ENCODE data around the gene RAB35.

The RAB35 gene

GRCh38 chr12:120116441-120116791 is at the start of gene RAB35:
Gene RAB35, minus strand, starts transcription at chr12:120116753. Its CDS starts 103 bp downstream, at chr12:120116650.
- H3K4me3 ChIP-seq (ENCODE audit: low read depth, low read length) = peak within 1 kb of the TSS; percentile 80
- DNase-seq (ENCODE audit: low read depth) = peak; percentile 70

GRCh38 chr12:120164293-120164692 is 47.7 kb upstream of the RAB35 start:
- DNase-seq (ENCODE audit: low read depth) = no peak
- H3K4me3 ChIP-seq (ENCODE audit: low read depth, low read length) = no peak overlapping the region

DNA sequence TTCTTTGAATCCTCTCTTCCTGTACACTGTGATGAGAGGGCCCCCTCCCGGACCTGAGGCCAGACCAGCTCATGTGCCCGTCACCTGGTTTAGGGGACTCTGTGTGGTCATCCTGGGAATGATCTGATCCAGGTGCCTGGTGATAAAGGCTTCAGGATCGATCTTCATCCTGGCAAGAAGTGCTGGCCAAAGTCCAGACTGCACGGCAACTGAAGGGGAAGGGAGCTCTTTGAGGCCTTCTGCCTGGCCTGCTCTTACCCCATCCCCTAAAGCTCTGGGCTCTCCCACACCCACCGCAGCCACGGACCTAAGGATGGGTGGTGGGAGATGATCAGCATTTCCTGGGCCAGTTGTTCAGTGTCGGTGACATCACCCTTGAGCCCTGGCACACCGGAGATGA is 46.2 kb upstream of the RAB35 start:
- no peak overlapping the region for H3K4me3 ChIP-seq (ENCODE audit: low read depth, low read length)
- no peak for DNase-seq (ENCODE audit: low read depth)

DNA sequence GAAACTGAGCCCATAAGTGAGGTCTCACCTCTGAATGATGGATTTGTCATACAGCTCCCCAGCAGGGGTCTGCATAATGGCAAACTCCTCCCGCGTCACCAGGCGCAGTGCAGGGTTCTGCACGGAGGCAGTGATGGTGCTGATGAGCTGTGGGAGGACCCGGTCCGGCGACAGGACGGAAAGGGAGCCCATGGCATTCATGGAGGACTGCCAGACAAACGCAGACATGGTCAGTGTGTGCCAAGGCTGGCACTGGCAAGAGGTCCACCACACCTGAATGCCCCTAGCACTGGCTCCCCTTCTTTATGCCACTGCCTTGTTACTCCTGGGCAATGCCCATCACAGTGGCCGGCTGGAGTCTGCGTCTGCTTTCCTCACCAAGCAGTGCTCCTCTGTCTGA is 45.3 kb upstream of the RAB35 start:
- no peak for DNase-seq (ENCODE audit: low read depth)
- no peak overlapping the region for H3K4me3 ChIP-seq (ENCODE audit: low read depth, low read length)

GRCh38 chr12:120159509-120160237 is 43.1 kb upstream of the RAB35 start:
- H3K4me3 ChIP-seq (ENCODE audit: low read depth, low read length) = no peak overlapping the region
- DNase-seq (ENCODE audit: low read depth) = no peak

- H3K4me3 ChIP-seq (ENCODE audit: low read depth, low read length) = no peak overlapping the region
- no peak for DNase-seq (ENCODE audit: low read depth)
These were observed 41.8 kb upstream of the RAB35 start for GRCh38 chr12:120158351-120158750.

DNA sequence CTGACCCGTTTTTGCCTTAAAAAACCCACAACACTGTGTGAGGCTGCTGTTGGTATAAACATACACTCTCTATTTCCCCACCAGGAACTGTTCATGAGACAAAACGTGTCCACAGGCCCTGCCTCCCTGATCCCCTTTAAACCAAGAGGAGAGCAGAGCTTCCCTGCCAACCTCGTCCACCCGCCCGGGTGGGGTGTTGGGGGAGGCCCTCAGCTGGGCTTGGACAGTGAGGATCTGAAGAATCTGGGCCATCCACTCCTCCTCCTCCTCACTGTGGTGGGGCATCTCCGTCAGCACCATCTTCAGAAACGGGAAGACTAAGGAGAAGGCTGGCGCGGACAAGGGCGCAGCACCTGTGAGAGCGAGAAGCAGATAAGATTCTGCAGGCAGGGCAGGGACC is 41.1 kb upstream of the RAB35 start:
- no peak overlapping the region for H3K4me3 ChIP-seq (ENCODE audit: low read depth, low read length)
- DNase-seq (ENCODE audit: low read depth) = no peak

DNA sequence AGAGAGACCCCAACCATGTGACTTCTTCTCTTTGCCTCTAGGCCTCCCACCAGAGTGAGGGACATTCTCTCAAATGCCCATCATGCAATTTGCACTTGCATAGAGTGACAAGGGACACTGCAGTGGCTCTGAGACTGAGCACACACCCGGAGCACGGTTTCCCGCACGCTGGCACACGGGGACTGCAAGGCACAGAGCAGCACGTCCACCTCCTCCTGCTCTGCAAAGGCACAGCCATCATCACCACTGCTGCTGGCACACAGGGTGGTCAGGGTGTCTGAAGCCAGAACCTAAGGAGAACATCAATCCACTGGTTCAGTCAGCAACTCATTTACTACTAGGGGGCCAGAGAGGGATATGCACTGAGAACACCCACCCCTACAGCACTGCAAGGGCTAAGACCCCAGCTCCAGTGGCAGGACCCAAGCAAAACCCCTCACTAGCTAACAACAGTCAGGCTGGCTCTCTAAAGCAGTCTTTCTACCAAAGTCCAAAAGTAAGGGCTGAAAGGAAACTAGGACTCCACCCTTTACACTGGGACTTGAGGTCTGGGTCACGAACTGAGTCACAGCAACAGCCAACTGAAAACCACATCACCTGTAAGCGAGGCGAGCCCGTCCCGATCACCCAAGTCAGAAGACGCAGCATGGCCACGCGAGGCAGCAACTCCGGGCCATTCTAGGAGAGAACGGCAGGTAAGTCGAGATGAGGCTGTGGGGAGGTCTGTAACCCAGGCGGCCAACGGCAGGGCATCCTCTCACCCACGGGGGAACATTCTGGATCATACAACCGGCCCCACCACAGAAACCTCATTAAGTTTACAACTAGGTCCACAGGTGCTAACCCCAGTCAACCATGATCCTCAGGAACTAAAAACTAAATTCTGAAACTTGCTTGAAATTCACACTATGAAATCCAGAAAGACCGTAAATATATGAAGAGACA is 40.0 kb upstream of the RAB35 start:
- no peak overlapping the region for H3K4me3 ChIP-seq (ENCODE audit: low read depth, low read length)
- no peak for DNase-seq (ENCODE audit: low read depth)

- H3K4me3 ChIP-seq (ENCODE audit: low read depth, low read length) = no peak overlapping the region
- no peak for DNase-seq (ENCODE audit: low read depth)
These were observed 38.5 kb upstream of the RAB35 start for GRCh38 chr12:120155072-120155471.

- no peak overlapping the region for H3K4me3 ChIP-seq (ENCODE audit: low read depth, low read length)
- no peak for DNase-seq (ENCODE audit: low read depth)
These were observed 34.5 kb upstream of the RAB35 start for GRCh38 chr12:120150919-120151525.

GRCh38 chr12:120148011-120148410 is 31.5 kb upstream of the RAB35 start:
- H3K4me3 ChIP-seq (ENCODE audit: low read depth, low read length) = no peak overlapping the region
- no peak for DNase-seq (ENCODE audit: low read depth)

DNA sequence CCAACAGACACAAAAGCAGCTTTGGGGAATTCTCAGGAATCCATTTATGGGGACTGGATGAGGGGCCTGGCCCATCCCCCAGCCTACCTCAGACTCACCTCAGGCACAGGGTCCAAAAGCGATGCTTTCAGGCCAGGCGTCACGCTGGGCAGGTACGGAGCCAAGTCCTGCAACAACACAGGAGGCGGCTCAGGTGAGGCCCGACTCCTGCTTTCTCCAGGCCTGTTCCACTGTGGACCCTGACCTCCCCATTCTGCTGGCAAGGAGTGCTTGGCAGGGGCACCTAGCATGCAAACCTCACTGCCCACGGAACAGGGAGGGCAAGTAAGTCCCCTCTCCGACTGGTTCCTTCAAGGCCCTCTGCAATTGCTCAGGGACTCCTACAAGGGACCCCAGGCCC is 28.6 kb upstream of the RAB35 start:
- no peak for DNase-seq (ENCODE audit: low read depth)
- no peak overlapping the region for H3K4me3 ChIP-seq (ENCODE audit: low read depth, low read length)

DNA sequence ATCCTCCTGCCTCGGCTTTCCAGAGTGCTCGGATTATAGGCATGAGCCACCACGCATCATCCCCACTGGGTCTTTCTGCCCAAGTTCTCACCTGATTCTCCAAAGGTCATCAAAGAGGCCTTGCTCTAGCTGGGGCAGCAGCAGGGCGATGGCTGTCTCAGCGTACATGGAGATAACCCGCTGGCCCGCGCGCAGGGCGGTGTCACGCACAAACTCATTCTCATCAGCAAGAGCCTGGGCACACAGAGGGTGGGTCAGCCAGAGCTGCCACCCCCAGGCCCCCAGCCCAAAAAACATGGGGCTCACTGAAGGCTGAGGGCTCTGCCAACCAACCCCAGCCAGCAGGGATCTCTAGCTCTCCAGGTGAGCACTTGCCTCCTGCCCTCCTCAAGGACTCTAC is 27.7 kb upstream of the RAB35 start:
- DNase-seq (ENCODE audit: low read depth) = no peak
- H3K4me3 ChIP-seq (ENCODE audit: low read depth, low read length) = no peak overlapping the region

GRCh38 chr12:120142231-120142877 is 25.8 kb upstream of the RAB35 start:
- no peak overlapping the region for H3K4me3 ChIP-seq (ENCODE audit: low read depth, low read length)
- DNase-seq (ENCODE audit: low read depth) = no peak

DNA sequence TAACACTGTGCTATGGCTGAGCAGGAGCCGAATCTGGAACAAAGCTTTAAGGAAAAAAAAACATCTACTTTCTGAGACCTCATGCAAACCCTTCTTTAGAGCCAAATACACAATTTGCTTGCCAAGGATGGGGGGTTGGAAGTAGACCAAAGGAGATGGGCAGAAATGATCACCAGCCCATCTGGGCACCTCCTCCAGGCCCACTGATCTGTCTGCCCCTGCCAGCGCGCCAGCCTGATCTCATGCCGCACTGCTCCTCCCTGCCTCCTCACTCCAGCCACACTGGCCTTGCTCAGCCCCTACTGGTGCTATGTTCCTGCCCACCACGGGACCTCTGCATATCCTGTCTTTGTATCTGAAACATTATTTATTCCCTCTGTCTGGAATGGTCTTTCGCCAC is 24.8 kb upstream of the RAB35 start:
- no peak for DNase-seq (ENCODE audit: low read depth)
- no peak overlapping the region for H3K4me3 ChIP-seq (ENCODE audit: low read depth, low read length)

- H3K4me3 ChIP-seq (ENCODE audit: low read depth, low read length) = no peak overlapping the region
- no peak for DNase-seq (ENCODE audit: low read depth)
These were observed 24.1 kb upstream of the RAB35 start for GRCh38 chr12:120140603-120141002.

- DNase-seq (ENCODE audit: low read depth) = no peak
- no peak overlapping the region for H3K4me3 ChIP-seq (ENCODE audit: low read depth, low read length)
These were observed 23.4 kb upstream of the RAB35 start for GRCh38 chr12:120139958-120140357.

GRCh38 chr12:120138366-120138765 is 21.8 kb upstream of the RAB35 start:
- no peak for DNase-seq (ENCODE audit: low read depth)
- H3K4me3 ChIP-seq (ENCODE audit: low read depth, low read length) = no peak overlapping the region

DNA sequence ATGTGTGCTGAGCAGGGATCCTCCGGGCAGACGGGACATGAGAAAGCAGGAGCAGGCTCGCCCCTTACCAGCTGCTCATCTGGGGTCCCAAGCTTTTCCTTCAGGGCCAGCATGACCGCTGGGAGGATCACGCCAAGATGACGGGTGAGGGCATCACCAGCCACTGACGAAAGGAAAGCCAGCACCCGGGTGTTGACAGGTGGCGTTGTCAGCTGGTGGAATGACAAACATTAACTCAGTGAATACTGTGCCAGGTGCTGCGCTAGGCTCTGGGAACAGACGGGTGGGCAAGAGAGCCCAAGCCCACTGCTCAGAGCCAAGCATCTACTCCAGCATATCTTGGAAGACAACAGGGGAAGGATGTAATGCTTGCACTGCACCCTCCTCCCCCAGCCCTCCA is 21.3 kb upstream of the RAB35 start:
- no peak for DNase-seq (ENCODE audit: low read depth)
- H3K4me3 ChIP-seq (ENCODE audit: low read depth, low read length) = no peak overlapping the region
